ENCODE results near the gene ANKLE1.

ANKLE1 gene

GRCh38 chr19:17266975-17267788 lies 14.5 kb upstream of the ANKLE1 start, which contains the start of gene BABAM1:
Gene BABAM1 (plus strand): TSS chr19:17267443. CDS start chr19:17268807, 1,364 bp downstream.
- Histone ChIP-seq H3K4me3 (ENCODE audit: low read depth, low read length) (peak within 1 kb of the TSS; percentile 73), H3K27ac (ENCODE audit: extremely low read depth, low read depth, low read length) (peak within 1 kb of the TSS; percentile 62), H3K4me1 (ENCODE audit: control insufficient read depth, insufficient read depth, low read length) (no peaks in the 10 kb centered on the region), H3K36me3 (ENCODE audit: control insufficient read depth in 2 of 2, insufficient read depth in 1 of 2, low read length in 2 of 2) (peaks cover 13 to 23% of the 10 kb centered on the region in 2 experiments; a peak in 2 of 3 replicates), H3K9me3 (ENCODE audit: control insufficient read depth, insufficient read depth, low read depth, low read length) (no peaks in the 10 kb centered on the region)
- CTCF ChIA-PET: interaction anchor here (0.5 to 5.5 kb wide), 10 partner anchors 9 to 610 kb away, joined by 3 to 37 read pairs (median 5); partner anchors contain the start of genes ANKLE1, HAUS8 and MYO9B
- POLR2A ChIA-PET: interaction anchor here (0.5 to 2.5 kb wide), 22 partner anchors 9 to 665 kb away, joined by 3 to 23 read pairs (median 4); partner anchors contain the start of genes ABHD8, ANKLE1, CCDC124 and DDA1
- TF ChIP-seq ZNF184 (tag by site-specific recombination; IDR thresholded peaks at IDR 0.05) (no peak), HOXD13 (CRISPR knock-in tag; IDR thresholded peaks at IDR 0.05; ENCODE audit: borderline replicate concordance) (no peak), ZNF280C (tag by site-specific recombination; IDR thresholded peaks at IDR 0.05) (no peak), ZNF777 (tag by site-specific recombination; IDR thresholded peaks at IDR 0.05; ENCODE audit: borderline replicate concordance) (peak; percentile 24; the same call in 1 of the 2 replicates), ZNF629 (tag by site-specific recombination; IDR thresholded peaks at IDR 0.05) (peak; percentile 40; the same call in 1 of the 2 replicates), REST (tag by site-specific recombination; IDR thresholded peaks at IDR 0.05) (0 out of 2 replicates have a peak, but pooled peaks have one; percentile 16), ZFHX2 (tag by site-specific recombination; conservative IDR thresholded peaks at IDR 0.05) (peak; percentile 47), ZBTB6 (tag by site-specific recombination; IDR thresholded peaks at IDR 0.05) (peak; percentile 58; the same call in 1 of the 2 replicates), IKZF3 (tag by site-specific recombination; IDR thresholded peaks at IDR 0.05) (peak; percentile 38; the same call in 1 of the 2 replicates), ZBTB10 (tag by site-specific recombination; IDR thresholded peaks at IDR 0.05) (no peak), SETDB1 (IDR thresholded peaks at IDR 0.05; ENCODE audit: insufficient read length, low read length) (peak; percentile 23), ZNF843 (tag by site-specific recombination; IDR thresholded peaks at IDR 0.05) (no peak), KLF9 (tag by site-specific recombination; IDR thresholded peaks at IDR 0.05; ENCODE audit: low read depth) (peak; percentile 77), ZBTB11 (tag by site-specific recombination; conservative IDR thresholded peaks at IDR 0.05; ENCODE audit: low read depth) (peak; percentile 77), BCL11A (tag by site-specific recombination; IDR thresholded peaks at IDR 0.05; ENCODE audit: low read depth) (no peak), ZNF169 (tag by site-specific recombination; IDR thresholded peaks at IDR 0.05) (no peak), GLIS1 (tag by site-specific recombination; IDR thresholded peaks at IDR 0.05) (no peak; the same call in 1 of the 2 replicates), ZNF121 (tag by site-specific recombination; IDR thresholded peaks at IDR 0.05) (no peak), ZNF18 (tag by site-specific recombination; IDR thresholded peaks at IDR 0.05) (no peak), ZNF596 (tag by site-specific recombination; IDR thresholded peaks at IDR 0.05) (no peak), KLF10 (tag by site-specific recombination; IDR thresholded peaks at IDR 0.05) (peak; percentile 58; the same call in 1 of the 2 replicates)

Data from HEK293 (cell line).